SH-SY5Y (cell line): ENCODE results near the gene LIPG.

Source experiments
- GATA2 ChIP-seq: IDR thresholded peaks from 2 replicates; pipeline ENCODE4 v1.6.1; 2011; ENCODE audit warnings: mild to moderate bottlenecking, low read depth, low read length
- GATA3 ChIP-seq: IDR thresholded peaks from 2 replicates; pipeline ENCODE4 v1.6.1; 2011; ENCODE audit warnings: low read depth, mild to moderate bottlenecking, low read length, moderate library complexity

DNA sequence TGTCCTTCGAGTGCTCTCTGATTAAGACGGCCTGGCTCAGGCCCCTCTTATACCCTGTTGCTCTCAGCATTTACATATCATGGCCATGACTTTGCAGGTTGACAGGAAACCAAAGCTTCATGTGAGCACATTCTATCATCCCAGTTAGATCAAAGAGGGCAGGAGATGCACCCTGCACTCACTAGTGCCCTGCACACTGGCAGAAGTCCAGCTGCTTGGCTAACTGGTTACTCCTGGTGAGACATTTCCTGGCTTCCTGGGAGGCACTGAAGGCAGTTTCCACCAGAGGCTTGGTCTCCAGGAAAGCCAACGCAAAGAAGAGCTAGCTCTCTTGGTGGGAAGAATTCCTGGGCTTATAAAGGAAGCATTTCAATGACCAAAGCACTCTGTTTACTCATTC lies 66.3 kb downstream of the LIPG start:
- TF ChIP-seq GATA2, result no peak
- no peak for TF ChIP-seq GATA3
